GM06990 (cell line): ENCODE measurements around the gene DMD.

Experiments used
- DNase-seq: peaks from one replicate; pipeline ENCODE4 v3.0.0-alpha.2; 2011; ENCODE audit not compliant: insufficient read length; ENCODE audit errors: extremely low read depth
- H3K27me3 ChIP-seq: replicated peaks from 2 replicates; pipeline ENCODE4 v1.6.0; 2011; ENCODE audit warnings: low read length; ENCODE audit not compliant: control insufficient read depth, insufficient read depth
- H3K36me3 ChIP-seq: 2 replicates; pipeline ENCODE4 v1.5.1; 2011; ENCODE audit warnings: low read length; ENCODE audit not compliant: control insufficient read depth, insufficient read depth
- H3K4me3 ChIP-seq: replicated peaks from 2 replicates; pipeline ENCODE4 v1.5.1; 2011; ENCODE audit warnings: low read depth, mild to moderate bottlenecking, control low read depth, low read length
- CTCF ChIP-seq: IDR thresholded peaks from 2 replicates; pipeline ENCODE4 v1.5.1; 2011; ENCODE audit warnings: low read length, control low read depth, mild to moderate bottlenecking, inconsistent platforms; ENCODE audit not compliant: insufficient read depth, poor library complexity, severe bottlenecking

Gene DMD

GRCh38 chrX:31093639-31093975, 2117.7 kb downstream of the DMD start:
- H3K4me3 ChIP-seq: no peak overlapping the region
- TF ChIP-seq CTCF: no peak
- no peak for DNase-seq
- no peaks in the 10 kb centered on the region for H3K27me3 ChIP-seq
- H3K36me3 ChIP-seq: no peaks in the 10 kb centered on the region

- no peak for TF ChIP-seq CTCF
- DNase-seq: no peak
- Histone ChIP-seq H3K27me3 (no peaks in the 10 kb centered on the region), H3K4me3 (no peak overlapping the region), H3K36me3 (no peaks in the 10 kb centered on the region)
These were observed 2118.2 kb downstream of the DMD start for GRCh38 chrX:31092970-31093638.

- no peak for DNase-seq
- H3K27me3 ChIP-seq: no peaks in the 10 kb centered on the region
- no peak for TF ChIP-seq CTCF
- no peaks in the 10 kb centered on the region for H3K36me3 ChIP-seq
- no peak overlapping the region for H3K4me3 ChIP-seq
These were observed 2118.9 kb downstream of the DMD start for GRCh38 chrX:31092476-31092875.

GRCh38 chrX:31091819-31092218, 2119.5 kb downstream of the DMD start:
- TF ChIP-seq CTCF: no peak
- H3K36me3 ChIP-seq: no peaks in the 10 kb centered on the region
- DNase-seq: no peak
- no peak overlapping the region for H3K4me3 ChIP-seq
- no peaks in the 10 kb centered on the region for H3K27me3 ChIP-seq

- no peak overlapping the region for H3K4me3 ChIP-seq
- no peaks in the 10 kb centered on the region for H3K27me3 ChIP-seq
- H3K36me3 ChIP-seq: no peaks in the 10 kb centered on the region
- no peak for DNase-seq
- no peak for TF ChIP-seq CTCF
These were observed 2136.8 kb downstream of the DMD start for GRCh38 chrX:31074522-31074921.

GRCh38 chrX:31071725-31072124, 2139.6 kb downstream of the DMD start, which contains the start of gene FTHL17:
Gene FTHL17, minus strand, starts transcription at chrX:31072041. Its CDS starts 88 bp downstream, at chrX:31071953.
- no peaks in the 10 kb centered on the region for H3K36me3 ChIP-seq
- no peaks in the 10 kb centered on the region for H3K27me3 ChIP-seq
- no peak within 1 kb of the TSS for H3K4me3 ChIP-seq
- TF ChIP-seq CTCF: no peak
- no peak for DNase-seq
